GM23248 (cell line): Measurements from ENCODE around the gene SPATA31D4.

Source experiments
- EZH2 ChIP-seq: fragments of 200-600 bp; sonication (generic); IDR thresholded peaks from 2 replicates; pipeline ENCODE4 v1.6.1; 2018; ENCODE audit warnings: antibody characterized with exemption, mild to moderate bottlenecking; ENCODE audit not compliant: insufficient read depth, poor library complexity, severe bottlenecking
- EZH2phosphoT487 ChIP-seq: fragments of 200-600 bp; sonication (generic); IDR thresholded peaks from 2 replicates; pipeline ENCODE4 v1.6.1; 2018; ENCODE audit warnings: antibody characterized with exemption, moderate library complexity, mild to moderate bottlenecking, low read depth; ENCODE audit not compliant: insufficient read depth

DNA sequence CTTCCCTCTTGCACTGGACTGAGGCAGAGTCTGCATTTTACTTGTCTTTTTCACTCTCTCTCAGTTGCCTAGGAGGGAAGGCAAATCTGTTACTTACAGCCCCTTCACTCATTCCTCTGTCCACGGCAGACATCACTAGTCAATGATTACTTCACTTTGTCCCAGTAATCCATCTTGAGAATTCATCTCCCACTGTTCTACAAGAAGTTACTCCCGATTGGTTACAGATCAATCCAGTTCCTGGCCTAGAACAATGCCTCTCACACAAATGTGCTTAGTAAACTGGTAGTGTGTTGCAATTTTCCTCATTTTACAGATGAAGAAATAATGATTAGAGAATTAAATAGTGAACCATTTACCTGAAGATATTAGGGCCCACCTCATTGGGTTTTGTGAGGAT is 49.7 kb upstream of the SPATA31D4 start:
- TF ChIP-seq EZH2phosphoT487 (no peak), EZH2 (no peak)
